Breast epithelium (tissue), 4 donors: ENCODE measurements around the gene CITED2. TPM values are rescaled to one million over a fixed set of nuclear protein-coding genes. Genes with fewer than 3 reads are reported as not detected.

ENCODE experiments used
- DNase-seq, 2 donors: peaks; one replicate each; pipeline ENCODE4 v3.0.0-alpha.2; 2019; ENCODE audit warnings: low spot score in 2 of 2
- H3K27ac ChIP-seq, 2 donors: fragments of 200-600 bp; sonication (generic) in 1 of 2; one replicate each; pipeline ENCODE4 v1.5.1; 2016 to 2019; ENCODE audit warnings: mild to moderate bottlenecking in 1 of 2
- H3K27me3 ChIP-seq, 2 donors: fragments of 200-600 bp; sonication (generic) in 1 of 2; one replicate each; pipeline versions ENCODE4 v1.5.1 to v1.6.0; 2017 to 2019; ENCODE audit warnings: control low read depth in 1 of 2, mild to moderate bottlenecking in 1 of 2
- H3K36me3 ChIP-seq: fragments of 200-600 bp; one replicate; pipeline ENCODE4 v1.5.1; 2019
- H3K4me1 ChIP-seq, 2 donors: fragments of 200-600 bp; sonication (generic); one replicate each; pipeline ENCODE4 v1.5.1; 2016 to 2019; ENCODE audit warnings: control low read depth in 1 of 2
- H3K4me3 ChIP-seq, 3 donors: fragments of 200-600 bp; sonication (generic); 1 replicate in 2 of 3; 2 replicates in 1 of 3; pipeline ENCODE4 v1.5.1; 2016 to 2019; ENCODE audit warnings: mild to moderate bottlenecking in 3 of 3, moderate library complexity in 2 of 3
- H3K9me3 ChIP-seq, 2 donors: fragments of 200-600 bp; sonication (generic) in 1 of 2; one replicate each; pipeline ENCODE4 v1.5.1; 2016 to 2019; ENCODE audit warnings: control low read depth in 1 of 2
- POLR2A ChIP-seq: fragments of 450-650 bp; IDR thresholded peaks from one replicate; pipeline ENCODE4 v1.6.1; 2016; ENCODE audit warnings: antibody characterized with exemption, mild to moderate bottlenecking, moderate library complexity
- POLR2AphosphoS5 ChIP-seq, 3 donors: sonication (generic); formaldehyde crosslinking; IDR thresholded peaks; one replicate each; pipeline ENCODE4 v1.6.1; 2017; ENCODE audit warnings: antibody characterized with exemption in 3 of 3
- intact Hi-C: fragments of 100-400 bp; cut with DNase I; formaldehyde crosslinking; loops from one replicate; pipeline ENCODE4 v1.15.1; 2023; ENCODE audit warnings: low total_unique reads
- total RNA-seq, 3 donors: library from RNA; depleted of rRNA; stranded (reverse); fragments of >200 nt; gene quantifications; one replicate each; pipeline ENCODE4 v1.1.0, GENCODE V29; 2016
- TF ChIP-seq, protein P1 (sequence below), 3 donors: fragments of 450-650 bp; IDR thresholded peaks; one replicate each; pipeline ENCODE4 v1.5.1; 2016 to 2017; ENCODE audit warnings: antibody characterized with exemption in 3 of 3, mild to moderate bottlenecking in 3 of 3, moderate library complexity in 3 of 3

The CITED2 gene, protein sequence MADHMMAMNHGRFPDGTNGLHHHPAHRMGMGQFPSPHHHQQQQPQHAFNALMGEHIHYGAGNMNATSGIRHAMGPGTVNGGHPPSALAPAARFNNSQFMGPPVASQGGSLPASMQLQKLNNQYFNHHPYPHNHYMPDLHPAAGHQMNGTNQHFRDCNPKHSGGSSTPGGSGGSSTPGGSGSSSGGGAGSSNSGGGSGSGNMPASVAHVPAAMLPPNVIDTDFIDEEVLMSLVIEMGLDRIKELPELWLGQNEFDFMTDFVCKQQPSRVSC
- total RNA-seq, result 100 to 1,000 TPM; 211 to 342 (median 300) TPM

DNA sequence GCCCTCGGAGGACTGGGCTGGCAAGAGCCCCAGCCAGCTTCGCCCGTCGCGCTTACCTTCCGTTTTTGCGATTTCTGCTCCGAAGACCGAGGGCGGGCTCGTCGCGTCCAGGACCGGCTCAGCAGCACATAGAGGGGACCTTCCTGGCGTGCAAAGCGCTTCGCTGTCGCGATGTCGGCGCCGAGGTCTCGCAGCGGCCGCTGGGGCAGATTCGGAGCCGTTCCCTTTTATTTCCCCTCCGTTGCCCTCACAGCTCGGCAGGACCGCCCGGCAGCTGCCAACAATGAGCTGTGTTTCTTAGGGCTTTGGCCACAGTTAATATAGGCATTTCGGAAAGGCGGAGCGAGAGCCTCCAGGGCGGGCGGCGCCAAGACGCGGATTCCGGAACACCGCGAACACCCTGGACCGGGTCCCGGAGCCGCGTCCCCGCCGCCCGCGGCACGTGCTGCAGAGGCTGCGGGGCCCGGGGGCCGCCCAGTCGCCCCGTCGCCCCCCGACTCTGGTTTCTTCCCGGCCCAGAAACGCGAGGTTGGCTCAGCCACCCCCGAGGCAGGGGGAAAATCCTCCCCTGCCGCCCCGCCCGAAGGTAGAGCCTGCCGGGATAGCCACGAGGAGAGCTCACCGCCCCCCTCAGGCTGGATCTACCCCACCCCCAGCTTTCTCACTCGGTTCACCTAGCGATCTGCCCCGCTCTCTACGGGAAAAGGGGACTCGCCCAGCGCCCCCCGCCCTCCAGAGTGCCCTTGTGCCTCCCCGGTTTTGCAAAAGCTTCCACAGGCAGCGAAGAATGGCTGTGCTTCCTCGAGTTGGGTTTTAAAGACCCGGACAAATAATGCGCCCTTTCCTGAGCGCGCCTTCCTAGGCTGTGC, at the start of gene CITED2:
Gene CITED2, minus strand, starts transcription at position 292 of the 869 bp plus-strand sequence. CDS start 704 bp downstream, outside the sequence.
- no peaks in the 10 kb centered on the region for H3K27me3 ChIP-seq
- H3K4me1 ChIP-seq, result peaks cover 0 to 4% of the 10 kb centered on the region in 2 donors
- peak within 1 kb of the TSS; percentile 96 to 97 for H3K27ac ChIP-seq
- H3K36me3 ChIP-seq, result no peaks in the 10 kb centered on the region
- no peaks in the 10 kb centered on the region for H3K9me3 ChIP-seq
- intact Hi-C loops, result loop anchor here (10.0 kb wide), 1 partner anchor 1100 kb away; no protein-coding TSS in a partner anchor
- DNase-seq, result peak; percentile 89 to 95
- TF ChIP-seq POLR2AphosphoS5 (IDR thresholded peaks at IDR 0.05), result peak; percentile 99 to 100 (median 100)
- TF ChIP-seq POLR2A, result peak; percentile 97
- TF ChIP-seq, protein P1, sequence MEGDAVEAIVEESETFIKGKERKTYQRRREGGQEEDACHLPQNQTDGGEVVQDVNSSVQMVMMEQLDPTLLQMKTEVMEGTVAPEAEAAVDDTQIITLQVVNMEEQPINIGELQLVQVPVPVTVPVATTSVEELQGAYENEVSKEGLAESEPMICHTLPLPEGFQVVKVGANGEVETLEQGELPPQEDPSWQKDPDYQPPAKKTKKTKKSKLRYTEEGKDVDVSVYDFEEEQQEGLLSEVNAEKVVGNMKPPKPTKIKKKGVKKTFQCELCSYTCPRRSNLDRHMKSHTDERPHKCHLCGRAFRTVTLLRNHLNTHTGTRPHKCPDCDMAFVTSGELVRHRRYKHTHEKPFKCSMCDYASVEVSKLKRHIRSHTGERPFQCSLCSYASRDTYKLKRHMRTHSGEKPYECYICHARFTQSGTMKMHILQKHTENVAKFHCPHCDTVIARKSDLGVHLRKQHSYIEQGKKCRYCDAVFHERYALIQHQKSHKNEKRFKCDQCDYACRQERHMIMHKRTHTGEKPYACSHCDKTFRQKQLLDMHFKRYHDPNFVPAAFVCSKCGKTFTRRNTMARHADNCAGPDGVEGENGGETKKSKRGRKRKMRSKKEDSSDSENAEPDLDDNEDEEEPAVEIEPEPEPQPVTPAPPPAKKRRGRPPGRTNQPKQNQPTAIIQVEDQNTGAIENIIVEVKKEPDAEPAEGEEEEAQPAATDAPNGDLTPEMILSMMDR (IDR thresholded peaks at IDR 0.05), result peak; percentile 33 to 58 (median 44)
- peak within 1 kb of the TSS; percentile 93 to 95 (median 93) for H3K4me3 ChIP-seq

DNA sequence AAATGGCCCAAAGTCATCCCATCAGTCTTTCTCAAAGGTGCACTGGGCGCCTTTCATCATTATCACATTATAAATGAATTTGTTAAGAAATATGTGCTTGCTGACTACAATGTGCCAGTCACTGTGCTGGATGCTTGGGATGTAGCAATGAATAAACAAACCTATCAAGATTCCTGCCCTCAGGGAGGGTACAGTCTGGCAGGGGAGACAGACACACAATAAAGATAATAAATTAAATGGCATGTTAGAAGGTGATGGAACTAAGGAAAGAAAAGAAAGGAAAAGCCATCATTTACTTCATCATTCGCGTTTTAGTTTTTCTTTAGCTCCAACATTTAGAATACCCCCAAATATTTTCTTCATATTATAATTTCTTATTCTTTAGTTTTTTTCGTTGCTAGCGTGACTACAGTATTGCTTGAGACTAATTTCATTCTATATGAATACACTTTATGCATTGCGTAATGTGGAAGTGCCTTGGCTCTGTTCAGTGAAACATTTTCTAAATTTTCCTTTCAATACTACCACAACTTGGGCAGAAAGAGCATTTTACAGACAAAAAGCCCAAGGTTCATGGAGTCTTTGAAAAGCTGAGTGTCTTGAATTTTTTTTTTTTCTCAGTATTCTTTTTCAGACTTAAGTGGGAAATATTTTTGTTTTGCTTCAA, 48.7 kb upstream of the CITED2 start:
- no peak for DNase-seq
- TF ChIP-seq, protein P1 (IDR thresholded peaks at IDR 0.05), result no peak
- TF ChIP-seq POLR2A (no peak), POLR2AphosphoS5 (IDR thresholded peaks at IDR 0.05) (no peak)
- Histone ChIP-seq H3K4me1 (no peaks in the 10 kb centered on the region), H3K9me3 (no peaks in the 10 kb centered on the region), H3K27ac (no peak overlapping the region), H3K4me3 (no peak overlapping the region), H3K36me3 (no peaks in the 10 kb centered on the region), H3K27me3 (no peaks in the 10 kb centered on the region)
- intact Hi-C loops, result no loop called here

DNA sequence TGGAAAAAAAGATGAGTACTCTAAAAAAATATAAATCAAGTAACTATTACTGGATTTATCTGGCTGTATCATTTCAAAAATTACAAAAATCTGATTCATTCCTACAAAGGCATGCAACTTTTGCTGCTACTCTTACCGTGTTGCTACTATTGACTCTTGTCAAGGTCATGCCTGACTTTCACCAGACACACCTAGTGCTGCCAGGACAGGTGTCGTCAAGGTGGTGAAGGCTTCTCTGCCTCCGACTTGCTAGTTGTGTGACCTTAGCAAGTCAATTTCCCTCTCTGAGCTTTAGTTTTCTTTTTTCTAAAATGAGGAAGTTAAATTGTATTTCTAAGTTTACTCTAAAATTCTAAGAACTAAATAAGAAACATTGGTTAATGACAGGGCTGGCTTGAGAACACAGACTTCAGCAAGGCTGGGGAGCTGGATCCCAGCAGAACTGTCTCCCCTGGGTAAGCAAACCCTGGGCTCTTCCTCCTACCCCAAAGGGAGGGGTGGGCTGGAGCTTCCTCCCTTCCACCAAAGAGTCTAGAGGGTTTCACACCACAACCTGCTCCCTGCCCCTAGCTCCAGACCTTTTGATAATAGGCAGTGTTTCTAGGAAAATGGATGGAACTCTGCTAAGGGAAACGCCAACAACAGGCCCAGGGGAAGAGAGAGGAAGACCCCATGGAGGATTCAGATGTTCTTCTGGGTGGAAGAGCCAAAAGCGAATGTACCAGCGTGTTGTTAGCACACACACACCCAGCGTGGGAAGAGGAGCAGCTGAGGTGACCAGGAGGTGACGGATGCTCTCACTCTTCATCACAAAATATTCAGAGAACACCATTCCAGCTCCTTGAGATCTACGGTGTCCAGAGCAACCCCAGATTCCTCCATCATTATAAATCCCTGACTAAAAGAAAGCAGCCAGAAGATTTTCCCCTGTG, 47.9 kb upstream of the CITED2 start:
- Histone ChIP-seq H3K36me3 (no peaks in the 10 kb centered on the region), H3K27ac (no peak overlapping the region), H3K27me3 (no peaks in the 10 kb centered on the region), H3K4me3 (no peak overlapping the region), H3K4me1 (no peaks in the 10 kb centered on the region), H3K9me3 (no peaks in the 10 kb centered on the region)
- intact Hi-C loops, result no loop called here
- no peak for DNase-seq
- TF ChIP-seq, protein P1 (IDR thresholded peaks at IDR 0.05), result no peak
- TF ChIP-seq POLR2A, result no peak
- no peak for TF ChIP-seq POLR2AphosphoS5 (IDR thresholded peaks at IDR 0.05)

DNA sequence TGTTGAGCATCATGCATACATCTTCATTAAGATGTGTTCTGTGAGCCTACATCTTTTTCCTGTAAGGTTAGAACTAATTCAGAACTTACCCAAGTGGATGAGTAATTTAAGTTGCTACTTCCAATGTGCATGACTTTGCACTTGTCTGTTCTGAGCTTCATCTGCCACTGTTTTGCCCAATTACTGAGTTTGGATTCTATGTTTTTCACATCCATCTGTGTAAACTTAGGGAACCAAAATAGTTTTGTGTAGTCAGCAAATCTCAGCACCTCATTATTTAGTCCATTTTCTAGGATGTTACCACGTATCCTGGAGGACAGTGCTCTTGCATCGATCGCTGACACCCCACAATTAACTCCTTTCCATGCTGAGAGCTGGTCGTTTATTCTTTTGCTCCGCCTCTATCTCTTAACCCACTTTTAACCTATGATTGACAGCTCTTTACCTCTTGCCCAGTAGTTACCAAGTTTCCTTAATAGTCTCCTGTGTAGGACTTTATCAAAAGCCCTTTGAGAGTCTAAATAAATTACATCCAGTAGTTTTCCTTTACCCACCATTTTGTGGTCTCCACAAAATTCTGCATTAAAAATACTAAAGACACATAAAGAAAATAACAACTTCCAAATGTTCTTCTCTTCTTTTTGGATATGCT, 44.2 kb upstream of the CITED2 start:
- Histone ChIP-seq H3K4me1 (no peaks in the 10 kb centered on the region), H3K36me3 (no peaks in the 10 kb centered on the region), H3K9me3 (no peaks in the 10 kb centered on the region), H3K27ac (no peak overlapping the region), H3K27me3 (no peaks in the 10 kb centered on the region), H3K4me3 (no peak overlapping the region)
- intact Hi-C loops, result no loop called here
- no peak for TF ChIP-seq POLR2A
- TF ChIP-seq, protein P1 (IDR thresholded peaks at IDR 0.05), result no peak
- no peak for TF ChIP-seq POLR2AphosphoS5 (IDR thresholded peaks at IDR 0.05)
- no peak for DNase-seq
